Endothelial cell (in vitro differentiated cells): Measurements from ENCODE around the gene NRXN3. TPM values are rescaled to one million over a fixed set of nuclear protein-coding genes. Genes with fewer than 3 reads are reported as not detected.

Source experiments
- DNase-seq: peaks from one replicate; pipeline ENCODE4 v3.0.0; 2021; ENCODE audit warnings: low spot score
- H3K27ac Mint-ChIP-seq: one replicate; pipeline ENCODE4 v1.8.0; 2021; ENCODE audit warnings: mixed read lengths, inconsistent platforms; ENCODE audit not compliant: unreplicated experiment
- H3K27me3 Mint-ChIP-seq: one replicate; pipeline ENCODE4 v1.8.0; 2021; ENCODE audit warnings: mild to moderate bottlenecking, moderate library complexity, mixed read lengths, inconsistent platforms; ENCODE audit not compliant: unreplicated experiment
- H3K36me3 Mint-ChIP-seq: one replicate; pipeline ENCODE4 v1.8.0; 2021; ENCODE audit warnings: mild to moderate bottlenecking, low read depth, mixed read lengths, inconsistent platforms; ENCODE audit not compliant: unreplicated experiment
- H3K4me1 Mint-ChIP-seq: one replicate; pipeline ENCODE4 v1.8.0; 2021; ENCODE audit warnings: mild to moderate bottlenecking, mixed read lengths, inconsistent platforms; ENCODE audit not compliant: unreplicated experiment
- H3K4me3 Mint-ChIP-seq: one replicate; pipeline ENCODE4 v1.8.0; 2021; ENCODE audit warnings: mild to moderate bottlenecking, mixed read lengths, inconsistent platforms; ENCODE audit not compliant: unreplicated experiment
- H3K9me3 Mint-ChIP-seq: one replicate; pipeline ENCODE4 v1.8.0; 2021; ENCODE audit warnings: mixed read lengths, inconsistent platforms; ENCODE audit not compliant: unreplicated experiment
- CTCF ChIP-seq: fragments of 200-600 bp; sonication (generic); IDR thresholded peaks from one replicate; pipeline ENCODE4 v1.5.0; 2021; ENCODE audit warnings: antibody characterized with exemption; ENCODE audit not compliant: unreplicated experiment
- total RNA-seq: library from RNA; stranded (reverse); fragmentation: NEBNext Ultra II Directional; extraction: Animal tissue kit (Norgen Biotek cat#: 25700); gene quantifications from one replicate; pipeline ENCODE4 v1.2.1, GENCODE V29; 2021; ENCODE audit not compliant: unreplicated experiment

NRXN3 gene
- total RNA-seq, 1 donor from 2014 or later: 2.3 TPM

GRCh38 chr14:79321070-79321469, 1150.9 kb downstream of the NRXN3 start:
- Mint-ChIP-seq H3K4me3 (no peak overlapping the region), H3K9me3 (no peaks in the 10 kb centered on the region), H3K27ac (no peak overlapping the region), H3K27me3 (peaks cover 1% of the 10 kb centered on the region), H3K36me3 (no peaks in the 10 kb centered on the region), H3K4me1 (no peaks in the 10 kb centered on the region)
- no peak for DNase-seq
- no peak for TF ChIP-seq CTCF

GRCh38 chr14:79325071-79325470, 1154.9 kb downstream of the NRXN3 start:
- Mint-ChIP-seq H3K27me3 (no peaks in the 10 kb centered on the region), H3K9me3 (no peaks in the 10 kb centered on the region), H3K36me3 (no peaks in the 10 kb centered on the region), H3K4me3 (no peak overlapping the region), H3K4me1 (no peaks in the 10 kb centered on the region), H3K27ac (no peak overlapping the region)
- no peak for DNase-seq
- no peak for TF ChIP-seq CTCF

GRCh38 chr14:79325557-79325956, 1155.4 kb downstream of the NRXN3 start:
- no peaks in the 10 kb centered on the region for H3K4me1 Mint-ChIP-seq
- H3K9me3 Mint-ChIP-seq: no peaks in the 10 kb centered on the region
- H3K27me3 Mint-ChIP-seq: peaks cover 1% of the 10 kb centered on the region
- no peak overlapping the region for H3K4me3 Mint-ChIP-seq
- DNase-seq: no peak
- H3K36me3 Mint-ChIP-seq: no peaks in the 10 kb centered on the region
- no peak overlapping the region for H3K27ac Mint-ChIP-seq
- no peak for TF ChIP-seq CTCF

GRCh38 chr14:79328863-79329262, 1158.7 kb downstream of the NRXN3 start:
- TF ChIP-seq CTCF: no peak
- DNase-seq: no peak
- no peak overlapping the region for H3K4me3 Mint-ChIP-seq

GRCh38 chr14:79331830-79332229, 1161.7 kb downstream of the NRXN3 start:
- DNase-seq: no peak
- TF ChIP-seq CTCF: no peak
- Mint-ChIP-seq H3K9me3 (no peaks in the 10 kb centered on the region), H3K27me3 (peaks cover 1% of the 10 kb centered on the region), H3K36me3 (no peaks in the 10 kb centered on the region), H3K4me3 (no peak overlapping the region), H3K27ac (no peak overlapping the region), H3K4me1 (no peaks in the 10 kb centered on the region)

More at GRCh38 chr14:79328863-79329262, 1158.7 kb downstream of the NRXN3 start:
- Mint-ChIP-seq H3K36me3 (no peaks in the 10 kb centered on the region), H3K27ac (no peak overlapping the region), H3K9me3 (no peaks in the 10 kb centered on the region), H3K4me1 (no peaks in the 10 kb centered on the region), H3K27me3 (peaks cover 1% of the 10 kb centered on the region)
